NCI-H2196 (cell line): ENCODE data around the gene C1D.
A peak's percentile ranks its signal among the peaks of the same experiment; 100 is the strongest.
"Not testable (repeated sequence)": the region's sequence is repeated elsewhere in the genome, so short reads cannot be mapped to it uniquely, and the experiment has no call there.

Source experiments
- DNase-seq: peaks from one replicate; lab custom pipeline; 2025; ENCODE audit not compliant: unreplicated experiment; lab: John Stamatoyannopoulos, UW

Gene C1D

GRCh38 chr2:68062680-68063387 is at the start of gene C1D:
Gene C1D, minus strand, starts transcription at chr2:68063004. Its CDS starts 15,694 bp downstream, at chr2:68047310.
- peak; percentile 76 for DNase-seq

- DNase-seq: no peak
These were observed 47.3 kb upstream of the C1D start for GRCh38 chr2:68110102-68110501.

GRCh38 chr2:68108120-68108519 is 45.3 kb upstream of the C1D start:
- no peak for DNase-seq

- no peak for DNase-seq
These were observed 44.7 kb upstream of the C1D start for GRCh38 chr2:68107475-68107874.

- DNase-seq: no peak
These were observed 41.5 kb upstream of the C1D start for GRCh38 chr2:68104111-68104835.

GRCh38 chr2:68103709-68104055 is 40.9 kb upstream of the C1D start:
- no peak for DNase-seq

- DNase-seq: no peak
These were observed 40.4 kb upstream of the C1D start for GRCh38 chr2:68103030-68103708.

- DNase-seq: no peak
These were observed 37.4 kb upstream of the C1D start for GRCh38 chr2:68100189-68100588.

GRCh38 chr2:68099260-68099659 is 36.5 kb upstream of the C1D start:
- no peak for DNase-seq

GRCh38 chr2:68098291-68098797 is 35.5 kb upstream of the C1D start:
- no peak for DNase-seq

GRCh38 chr2:68094111-68094510 is 31.3 kb upstream of the C1D start:
- no peak for DNase-seq

GRCh38 chr2:68093634-68094033 is 30.8 kb upstream of the C1D start:
- no peak for DNase-seq

GRCh38 chr2:68091439-68092034 is 28.7 kb upstream of the C1D start:
- no peak for DNase-seq

- DNase-seq: no peak
These were observed 27.2 kb upstream of the C1D start for GRCh38 chr2:68089961-68090360.

- no peak for DNase-seq
These were observed 26.1 kb upstream of the C1D start for GRCh38 chr2:68088940-68089339.

GRCh38 chr2:68086166-68086565 is 23.4 kb upstream of the C1D start:
- no peak for DNase-seq

- no peak for DNase-seq
These were observed 20.5 kb upstream of the C1D start for GRCh38 chr2:68083346-68083745.

- DNase-seq: no peak
These were observed 11.2 kb upstream of the C1D start for GRCh38 chr2:68074050-68074449.

- not testable (repeated sequence) for DNase-seq
These were observed 1.2 kb upstream of the C1D start for GRCh38 chr2:68063797-68064646.

- DNase-seq: no peak
These were observed 2.2 kb downstream of the C1D start for GRCh38 chr2:68060652-68061051.
